IMR-90 (cell line): ENCODE measurements around the gene GATD1. TPM values are rescaled to one million over a fixed set of nuclear protein-coding genes. Genes with fewer than 3 reads are reported as not detected.

Source experiments
- ATAC-seq: fragments of 200-7000 bp; cut with Tn5 transposase; 2 replicates; pipeline ENCODE4 v1.9.1; 2020; ENCODE audit warnings: low read depth, mild to moderate bottlenecking, moderate library complexity
- BruUV-seq: library from RNA; stranded (reverse); fragments of 400-500 nt; replicated peaks from 2 replicates; lab custom pipeline; 2021; lab: Mats Ljungman, UMichigan
- CTCF ChIA-PET: fragments of 300-600 bp; formaldehyde crosslinking; extraction: SDS; loops from one replicate; lab custom pipeline; 2021; ENCODE audit warnings: antibody characterized with exemption; lab: Yijun Ruan, JAX
- POLR2A ChIA-PET: fragments of 300-600 bp; sonication (Branson Sonifier 250); formaldehyde crosslinking; loops from one replicate; lab custom pipeline; 2022; ENCODE audit warnings: antibody characterized with exemption; ENCODE audit not compliant: unreplicated experiment; lab: Charles Lee
- DNase-seq: peaks from one replicate; pipeline ENCODE4 v3.0.0; 2013
- H2AFZ ChIP-seq: replicated peaks from 2 replicates; pipeline ENCODE3; 2013; ENCODE audit warnings: low read length, mild to moderate bottlenecking; ENCODE audit not compliant: poor library complexity
- H2AK5ac ChIP-seq: 2 replicates; pipeline ENCODE4 v1.6.1; 2013; ENCODE audit warnings: low read depth, low read length, inconsistent platforms
- H2AK9ac ChIP-seq: replicated peaks from 2 replicates; pipeline ENCODE3; 2013; ENCODE audit warnings: mild to moderate bottlenecking, low read depth, low read length, moderate library complexity; ENCODE audit not compliant: poor library complexity
- H2BK120ac ChIP-seq: 2 replicates; pipeline ENCODE4 v1.6.1; 2013; ENCODE audit warnings: low read depth, low read length, inconsistent platforms
- H2BK15ac ChIP-seq: 3 replicates; pipeline ENCODE4 v1.6.1; 2013; ENCODE audit warnings: low read depth, low read length, inconsistent platforms
- H2BK20ac ChIP-seq: 2 replicates; pipeline ENCODE4 v1.6.1; 2013; ENCODE audit warnings: low read depth, mild to moderate bottlenecking, inconsistent platforms, low read length, moderate library complexity
- H2BK5ac ChIP-seq: 2 replicates; pipeline ENCODE4 v1.6.1; 2013; ENCODE audit warnings: mild to moderate bottlenecking, low read depth, low read length, inconsistent platforms; ENCODE audit not compliant: poor library complexity, severe bottlenecking
- H3K14ac ChIP-seq: replicated peaks from 2 replicates; pipeline ENCODE4 v1.6.1; 2013; ENCODE audit warnings: low read depth, low read length, inconsistent platforms
- H3K18ac ChIP-seq: 2 replicates; pipeline ENCODE4 v1.6.1; 2013; ENCODE audit warnings: low read depth, low read length, control low read depth
- H3K23ac ChIP-seq: 2 replicates; pipeline ENCODE4 v1.6.1; 2013; ENCODE audit warnings: low read depth, low read length, inconsistent platforms
- H3K27ac ChIP-seq: 2 replicates; pipeline ENCODE4 v1.5.1; 2013; ENCODE audit warnings: mild to moderate bottlenecking, control low read depth, low read length; ENCODE audit not compliant: insufficient read depth
- H3K27me3 ChIP-seq: 2 replicates; pipeline ENCODE4 v1.6.1; 2013; ENCODE audit warnings: low read length; ENCODE audit not compliant: control insufficient read depth, insufficient read depth
- H3K36me3 ChIP-seq: 2 replicates; pipeline ENCODE4 v1.6.1; 2013; ENCODE audit warnings: low read length, mixed read lengths; ENCODE audit not compliant: control insufficient read depth, insufficient read depth
- H3K4ac ChIP-seq: 2 replicates; pipeline ENCODE4 v1.6.1; 2013; ENCODE audit warnings: low read depth, low read length, inconsistent platforms
- H3K4me1 ChIP-seq: 2 replicates; pipeline ENCODE4 v1.6.1; 2013; ENCODE audit warnings: low read length, mixed read lengths; ENCODE audit not compliant: control insufficient read depth, insufficient read depth
- H3K4me2 ChIP-seq: 2 replicates; pipeline ENCODE4 v1.6.1; 2013; ENCODE audit warnings: low read depth, mild to moderate bottlenecking, control low read depth, low read length, moderate library complexity
- H3K4me3 ChIP-seq: 2 replicates; pipeline ENCODE4 v1.5.1; 2013; ENCODE audit warnings: low read depth, mild to moderate bottlenecking, control low read depth, low read length, moderate library complexity; ENCODE audit not compliant: insufficient read depth
- H3K56ac ChIP-seq: 2 replicates; pipeline ENCODE4 v1.6.1; 2013; ENCODE audit warnings: low read length, inconsistent platforms; ENCODE audit not compliant: insufficient read depth; ENCODE audit errors: extremely low read depth
- H3K79me1 ChIP-seq, 2 experiments: 2 replicates each; pipeline ENCODE4 v1.6.1; 2013; ENCODE audit warnings: low read length in 2 of 2, inconsistent platforms in 1 of 2, low read depth in 1 of 2
- H3K9ac ChIP-seq: 2 replicates; pipeline ENCODE4 v1.6.1; 2013; ENCODE audit warnings: low read depth, low read length, control low read depth
- H3K9me1 ChIP-seq: 2 replicates; pipeline ENCODE4 v1.6.1; 2013; ENCODE audit warnings: low read length, inconsistent platforms; ENCODE audit not compliant: insufficient read depth
- H3K9me3 ChIP-seq: 2 replicates; pipeline ENCODE4 v1.6.1; 2013; ENCODE audit warnings: low read length; ENCODE audit not compliant: control insufficient read depth, insufficient read depth
- H4K20me1 ChIP-seq: 2 replicates; pipeline ENCODE4 v1.6.1; 2013; ENCODE audit warnings: low read length, inconsistent platforms; ENCODE audit not compliant: insufficient read depth
- H4K5ac ChIP-seq: 2 replicates; pipeline ENCODE4 v1.6.1; 2013; ENCODE audit warnings: mild to moderate bottlenecking, low read depth, low read length, control low read depth
- H4K8ac ChIP-seq, 2 experiments: 2 replicates each; pipeline ENCODE4 v1.6.1; 2013; ENCODE audit warnings: low read depth in 2 of 2, low read length in 2 of 2, control low read depth in 1 of 2, inconsistent platforms in 1 of 2
- H4K91ac ChIP-seq: 2 replicates; pipeline ENCODE4 v1.6.1; 2013; ENCODE audit warnings: low read depth, low read length, inconsistent platforms; ENCODE audit not compliant: insufficient read depth
- CEBPB ChIP-seq: IDR thresholded peaks from 2 replicates; pipeline ENCODE4 v1.6.1; 2012; ENCODE audit warnings: low read depth, low read length, improper control_type of control experiment
- ELK1 ChIP-seq: fragments of 150-350 bp; IDR thresholded peaks from 2 replicates; pipeline ENCODE4 v1.6.1; 2016; ENCODE audit warnings: low read depth, mild to moderate bottlenecking, low read length, moderate library complexity, borderline replicate concordance
- MAZ ChIP-seq: IDR thresholded peaks from 2 replicates; pipeline ENCODE4 v1.6.1; 2012; ENCODE audit warnings: low read depth, mild to moderate bottlenecking, low read length, improper control_type of control experiment, moderate library complexity, borderline replicate concordance
- RFX5 ChIP-seq: IDR thresholded peaks from 2 replicates; pipeline ENCODE4 v1.8.0; 2012; ENCODE audit warnings: low read depth, mild to moderate bottlenecking, low read length, moderate library complexity
- SMC3 ChIP-seq: fragments of 150-350 bp; IDR thresholded peaks from 2 replicates; pipeline ENCODE4 v1.6.1; 2016; ENCODE audit warnings: low read depth, mild to moderate bottlenecking, antibody characterized with exemption, low read length, moderate library complexity
- WGBS, 2 experiments: methylation state at CpG; one replicate each; pipeline versions ENCODE4 v1.1.5 to v1.1.7; 2013; ENCODE audit warnings: missing lambda C conversion rate in 2 of 2; ENCODE audit not compliant: insufficient read length in 1 of 2; ENCODE audit errors: extremely low coverage in 2 of 2; 5-methylcytosine and 5-hydroxymethylcytosine counted together
- dilution Hi-C: fragments of 300-500 bp; cut with HindIII; formaldehyde crosslinking; loops from one replicate; pipeline ENCODE4 v1.14.3; 2018; ENCODE audit warnings: low sequenced_read_pairs; ENCODE audit not compliant: unreplicated experiment
- in situ Hi-C: fragments of 300-500 bp; cut with MboI; formaldehyde crosslinking; loops from 3 replicates; pipeline ENCODE4 v1.14.3; 2019; ENCODE audit warnings: low sequenced_read_pairs, inconsistent platforms, mixed read lengths
- intact Hi-C: fragments of 100-400 bp; cut with micrococcal nuclease; formaldehyde crosslinking; loops from 2 replicates; pipeline ENCODE4 v1.10.0; 2022
- polyA plus RNA-seq, 3 experiments: library from polyadenylated mRNA; depleted of rRNA; stranded (reverse); fragments of >200 nt; gene quantifications; 2 replicates each; pipeline ENCODE4 v1.2.3, GENCODE V29; 2012; ENCODE audit warnings: low replicate concordance in 1 of 3
- total RNA-seq: library from RNA; depleted of rRNA; stranded (reverse); fragments of >200 nt; gene quantifications from 2 replicates; pipeline ENCODE4 v1.2.3, GENCODE V29; 2012

Gene GATD1
- total and polyA plus RNA-seq, 2 of the 4 experiments (the other 2 are of a cell fraction) = 3.0 to 52.5 TPM

DNA sequence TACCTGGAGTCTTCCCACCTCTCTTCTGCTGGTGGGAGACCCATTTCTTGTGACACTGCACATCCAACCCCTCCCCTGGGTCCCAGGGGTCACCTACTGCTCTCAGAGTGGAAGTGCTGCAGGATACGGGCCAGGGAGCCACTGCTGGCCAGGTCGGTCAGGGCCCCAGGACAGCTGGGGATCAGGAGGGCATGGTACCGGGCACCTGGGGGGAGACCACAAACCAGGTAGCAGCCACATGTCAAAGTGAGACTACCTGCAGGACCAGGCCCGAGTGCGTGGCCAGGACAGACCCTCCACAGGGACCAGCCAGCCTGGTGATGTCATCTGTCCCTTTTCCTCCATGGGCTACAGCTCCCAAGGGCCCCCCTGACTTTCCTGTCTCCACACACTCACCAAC is 3.9 kb downstream of the GATD1 start:
- in situ Hi-C loops (no loop called here), intact Hi-C loops (no loop called here), dilution Hi-C loops (no loop called here)
- no peak overlapping the region for H3K18ac ChIP-seq
- H3K14ac ChIP-seq = no peak overlapping the region
- no peak overlapping the region for H3K4ac ChIP-seq
- DNase-seq = no peak
- H2BK20ac ChIP-seq = no peak overlapping the region
- H2BK120ac ChIP-seq = no peak overlapping the region
- no peak overlapping the region for H3K23ac ChIP-seq
- no peaks in the 10 kb centered on the region for H3K9me3 ChIP-seq
- POLR2A ChIA-PET = no interaction called here
- no peak overlapping the region for H3K4me3 ChIP-seq
- H3K4me2 ChIP-seq = no peak overlapping the region
- no peak for ATAC-seq
- peaks cover 11% of the 10 kb centered on the region; the same call in 1 of the 2 replicates for H3K9me1 ChIP-seq
- H3K79me1 ChIP-seq = peaks cover 11 to 64% of the 10 kb centered on the region in 2 experiments
- H2AK9ac ChIP-seq = no peak overlapping the region
- no peak overlapping the region for H4K8ac ChIP-seq
- TF ChIP-seq MAZ (no peak), RFX5 (no peak), SMC3 (no peak), CEBPB (no peak), ELK1 (no peak)
- peaks cover 67% of the 10 kb centered on the region for H4K20me1 ChIP-seq
- no TSS peak for BruUV-seq
- no peak overlapping the region for H2BK5ac ChIP-seq
- peaks cover 13% of the 10 kb centered on the region for H3K4me1 ChIP-seq
- peaks cover 39% of the 10 kb centered on the region for H3K36me3 ChIP-seq
- no peak overlapping the region for H2BK15ac ChIP-seq
- H4K91ac ChIP-seq = no peak overlapping the region
- H3K56ac ChIP-seq = no peak overlapping the region
- no peak overlapping the region for H2AK5ac ChIP-seq
- no peak overlapping the region for H4K5ac ChIP-seq
- WGBS, 2 experiments = 72% methylated on average over 2 of the region's 5 CpGs; no CpG with 5 or more reads in 1 of the 2 experiments
- no peak overlapping the region for H3K9ac ChIP-seq
- H3K27me3 ChIP-seq = no peaks in the 10 kb centered on the region
- H2AFZ ChIP-seq = no peak overlapping the region
- CTCF ChIA-PET = no interaction called here
- no peak overlapping the region for H3K27ac ChIP-seq
